ENCODE measurements around the gene RPL12.

The RPL12 gene

GRCh38 chr9:127403507-127404192 is 47.6 kb downstream of the RPL12 start:
- DNase-seq (ENCODE audit: low spot score) = no peak

- DNase-seq (ENCODE audit: low spot score) = no peak
These were observed 48.7 kb downstream of the RPL12 start for GRCh38 chr9:127402401-127403090.

- DNase-seq (ENCODE audit: low spot score) = no peak
These were observed 51.4 kb downstream of the RPL12 start for GRCh38 chr9:127399736-127400269.

GRCh38 chr9:127398715-127399400 is 52.3 kb downstream of the RPL12 start:
- DNase-seq (ENCODE audit: low spot score) = no peak

- no peak for DNase-seq (ENCODE audit: low spot score)
These were observed 52.9 kb downstream of the RPL12 start for GRCh38 chr9:127398275-127398647.
